GM19438 (cell line): ENCODE measurements around the gene TMEM131.

Source experiments
- ATAC-seq: cut with Tn5 transposase; IDR thresholded peaks from one replicate; pipeline ENCODE4 v1.9.1; 2021; ENCODE audit warnings: low read depth; ENCODE audit not compliant: unreplicated experiment

TMEM131 gene

GRCh38 chr2:97732436-97733340 is 263.1 kb downstream of the TMEM131 start:
- no peak for ATAC-seq

DNA sequence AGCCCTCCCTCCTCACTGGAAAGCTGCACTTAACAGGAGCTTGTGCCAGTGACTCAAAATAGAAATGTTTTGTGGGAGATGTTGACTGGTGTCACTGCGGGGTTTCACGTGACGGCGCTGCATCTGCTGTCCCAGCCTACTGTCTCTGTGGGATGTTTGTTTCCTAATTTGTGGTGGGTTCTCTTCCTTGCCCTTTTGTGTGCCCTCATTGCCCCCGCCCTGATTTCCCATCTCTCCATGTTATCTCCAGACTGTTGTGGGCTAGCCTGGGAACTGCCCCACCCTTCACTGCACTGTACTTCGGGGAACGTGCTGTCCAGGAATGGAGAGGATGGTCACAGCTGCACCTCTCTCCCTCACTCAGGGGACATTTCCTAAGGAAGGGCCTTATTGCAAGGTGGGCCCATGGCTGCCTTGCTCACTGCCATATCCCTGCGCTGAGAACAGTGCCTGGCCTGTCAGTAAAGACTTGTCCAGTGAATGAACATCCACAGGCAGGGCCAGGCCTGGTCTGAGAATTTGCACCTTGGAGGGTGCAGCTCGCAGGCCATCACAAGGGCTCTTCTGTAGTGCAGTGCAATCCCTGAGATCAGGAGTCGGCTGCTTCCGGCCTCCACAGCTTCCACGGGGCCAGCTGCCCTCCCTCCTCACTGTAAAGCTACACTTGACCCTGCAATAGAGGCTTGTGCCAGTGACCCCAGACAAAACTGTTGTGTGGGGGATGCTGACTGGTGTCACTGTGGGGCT is 264.3 kb downstream of the TMEM131 start:
- ATAC-seq, result no peak

GRCh38 chr2:97730245-97730644 is 265.5 kb downstream of the TMEM131 start:
- no peak for ATAC-seq

- ATAC-seq, result no peak
These were observed 267.5 kb downstream of the TMEM131 start for GRCh38 chr2:97728091-97728731.

- ATAC-seq, result no peak
These were observed 268.5 kb downstream of the TMEM131 start for GRCh38 chr2:97727296-97727695.

- ATAC-seq, result no peak
These were observed 269.3 kb downstream of the TMEM131 start for GRCh38 chr2:97726261-97727064.

DNA sequence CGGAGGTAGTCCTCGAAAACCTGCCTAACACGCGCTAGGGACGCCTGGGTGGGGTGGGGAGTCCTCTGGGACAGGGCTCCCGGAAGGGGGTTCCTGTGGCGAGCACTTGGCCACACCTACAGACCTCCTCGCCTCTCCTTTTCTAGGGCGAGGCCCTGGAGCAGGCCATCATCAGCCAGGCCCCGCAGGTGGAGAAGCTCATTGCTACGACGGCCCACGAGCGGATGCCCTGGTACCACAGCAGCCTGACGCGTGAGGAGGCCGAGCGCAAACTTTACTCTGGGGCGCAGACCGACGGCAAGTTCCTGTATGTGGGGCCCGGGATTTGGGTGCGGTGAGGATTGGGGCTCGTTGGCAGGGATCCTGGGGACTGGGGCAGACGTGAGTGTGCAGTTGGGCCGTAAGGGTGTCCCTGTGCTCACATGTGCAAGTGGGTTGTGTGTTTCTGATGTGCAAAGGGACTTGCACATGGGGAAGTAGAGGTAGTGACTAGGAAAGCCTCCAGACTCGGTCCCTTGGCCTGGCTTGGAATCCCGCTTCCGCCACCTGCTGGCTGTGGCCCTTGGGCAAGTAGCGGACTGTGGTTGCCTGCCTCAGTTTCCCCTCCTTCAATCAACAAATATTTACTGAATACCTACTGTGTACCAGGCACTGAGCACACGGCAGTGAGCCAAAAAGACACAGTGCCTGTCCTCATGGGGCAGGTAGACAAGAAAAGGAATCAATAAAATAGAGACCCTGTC is 270.6 kb downstream of the TMEM131 start:
- no peak for ATAC-seq

DNA sequence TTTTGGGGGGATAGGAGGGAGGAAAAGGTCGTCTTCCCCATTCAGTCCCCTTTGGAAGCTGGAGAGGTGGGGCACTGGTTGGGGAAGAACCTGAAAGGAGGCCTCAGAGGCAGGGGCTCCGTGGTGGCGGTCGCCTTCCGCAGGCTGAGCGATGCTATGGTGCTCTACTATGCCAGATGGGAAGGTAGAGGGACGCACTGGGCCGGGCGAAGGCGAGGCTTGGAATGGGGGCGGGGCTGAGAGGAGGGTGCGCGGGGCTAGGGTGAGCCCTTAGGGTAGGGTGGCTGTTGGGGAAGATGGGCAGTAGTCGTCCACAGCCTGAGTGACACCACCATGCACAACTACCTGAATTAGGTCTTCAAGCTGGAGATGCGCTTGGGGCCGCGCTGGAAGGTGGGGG is 271.2 kb downstream of the TMEM131 start:
- ATAC-seq, result no peak

- ATAC-seq, result no peak
These were observed 271.7 kb downstream of the TMEM131 start for GRCh38 chr2:97724073-97724410.

GRCh38 chr2:97723156-97724072 is 272.3 kb downstream of the TMEM131 start:
- no peak for ATAC-seq

DNA sequence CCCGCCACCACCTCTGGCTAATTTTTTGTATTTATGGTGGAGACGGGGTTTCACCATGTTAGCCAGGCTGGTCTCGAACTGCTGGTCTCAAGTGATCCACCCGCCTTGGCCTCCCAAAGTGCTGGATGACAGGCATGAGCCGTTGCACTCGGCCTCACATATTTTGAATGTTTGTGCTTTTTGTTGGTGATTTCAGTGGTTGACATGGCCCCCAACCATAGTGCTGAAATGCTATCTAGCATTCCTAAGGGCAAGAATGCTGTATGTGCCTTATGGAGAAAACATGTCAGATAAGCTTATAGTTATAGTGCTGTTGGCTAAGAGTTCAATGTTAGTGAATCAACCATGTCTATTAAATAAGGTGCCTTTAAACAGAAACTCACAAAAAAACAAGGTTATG is 273.5 kb downstream of the TMEM131 start:
- ATAC-seq, result no peak

- no peak for ATAC-seq
These were observed 275.0 kb downstream of the TMEM131 start for GRCh38 chr2:97720746-97721145.

- no peak for ATAC-seq
These were observed 276.2 kb downstream of the TMEM131 start for GRCh38 chr2:97719362-97720155.

DNA sequence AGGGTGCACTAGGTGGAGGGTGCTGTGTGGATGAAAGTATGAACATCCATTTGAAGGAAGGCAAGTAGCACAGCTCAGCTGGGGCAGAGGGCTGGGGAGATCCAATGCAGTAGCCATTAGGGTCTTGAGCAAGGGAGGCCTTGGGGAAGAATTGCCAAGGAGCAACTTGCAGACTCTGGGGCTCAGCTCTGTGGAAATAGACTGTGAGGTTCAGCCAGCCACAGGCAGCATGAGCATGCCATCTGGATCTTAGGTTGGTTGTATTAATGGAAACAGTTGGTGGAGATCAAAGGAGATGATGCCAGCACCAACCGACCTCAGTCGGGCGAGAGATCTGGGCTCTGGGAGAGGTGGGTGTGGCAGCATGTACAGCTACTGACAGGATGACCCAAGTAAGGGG is 276.8 kb downstream of the TMEM131 start:
- no peak for ATAC-seq

- ATAC-seq, result peak; percentile 67
These were observed 277.5 kb downstream of the TMEM131 start for GRCh38 chr2:97718051-97718882.

GRCh38 chr2:97717613-97717995 is 278.1 kb downstream of the TMEM131 start:
- no peak for ATAC-seq
